Rectal smooth muscle tissue (tissue), 1 donor: Measurements from ENCODE around the gene PBX2.

ENCODE experiments used
- H3K27ac ChIP-seq: one replicate; pipeline ENCODE4 v1.7.0; 2013; ENCODE audit warnings: low read depth, low read length, inconsistent platforms
- H3K27me3 ChIP-seq: one replicate; pipeline ENCODE4 v1.7.0; 2013; ENCODE audit warnings: low read length; ENCODE audit not compliant: control insufficient read depth, insufficient read depth
- H3K36me3 ChIP-seq: one replicate; pipeline ENCODE4 v1.7.0; 2013; ENCODE audit warnings: low read length; ENCODE audit not compliant: control insufficient read depth, insufficient read depth
- H3K4me1 ChIP-seq: one replicate; pipeline ENCODE4 v1.7.0; 2013; ENCODE audit warnings: low read length; ENCODE audit not compliant: control insufficient read depth, insufficient read depth
- H3K4me3 ChIP-seq: one replicate; pipeline ENCODE4 v1.7.0; 2013; ENCODE audit warnings: low read length
- H3K9ac ChIP-seq: one replicate; pipeline ENCODE4 v1.7.0; 2013; ENCODE audit warnings: low read length

Gene PBX2

DNA sequence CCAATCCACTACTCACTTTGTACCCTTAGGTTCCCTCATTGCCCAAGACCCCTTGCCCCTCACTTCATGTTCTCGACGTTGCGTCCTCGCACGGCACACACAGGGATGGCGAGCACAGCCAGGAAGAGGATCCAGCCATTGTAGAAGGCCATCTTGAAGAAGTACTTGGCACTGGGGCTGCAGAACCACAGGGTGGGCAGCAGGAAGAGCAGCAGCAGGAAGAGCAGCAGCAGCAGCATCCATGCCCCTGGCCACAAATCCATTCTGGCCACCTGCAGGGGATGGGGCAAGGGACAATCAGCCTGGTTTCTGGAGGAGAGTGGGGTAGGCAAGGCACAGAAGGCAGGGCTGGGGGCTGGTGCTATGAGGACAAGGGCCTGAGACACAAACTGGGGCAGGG, 18.8 kb downstream of the PBX2 start:
- Histone ChIP-seq H3K4me3 (no peak overlapping the region), H3K36me3 (peaks cover 36% of the 10 kb centered on the region), H3K4me1 (peaks cover 10% of the 10 kb centered on the region), H3K27me3 (no peaks in the 10 kb centered on the region), H3K9ac (no peak overlapping the region), H3K27ac (no peak overlapping the region)

DNA sequence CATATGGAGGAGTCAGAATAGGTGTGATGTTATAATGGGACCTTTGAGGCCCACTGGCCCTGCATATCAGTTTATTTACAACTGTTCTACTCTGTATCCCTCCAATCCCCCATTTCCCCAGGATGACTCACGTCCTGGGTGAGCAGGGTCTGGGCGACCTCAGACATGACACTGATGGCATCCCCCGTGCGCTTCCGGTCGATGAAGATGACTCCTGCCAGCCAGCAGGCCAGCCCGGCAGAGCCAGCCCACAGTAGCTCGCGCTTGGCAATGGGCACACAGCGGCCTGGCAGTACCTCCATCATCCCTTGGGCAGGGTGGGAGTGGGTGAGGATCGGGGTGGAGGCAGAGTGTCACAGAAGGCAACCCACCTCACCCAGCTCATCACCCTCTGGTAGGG, 19.7 kb downstream of the PBX2 start:
- H3K27ac ChIP-seq: no peak overlapping the region
- H3K27me3 ChIP-seq: no peaks in the 10 kb centered on the region
- no peak overlapping the region for H3K4me3 ChIP-seq
- peaks cover 36% of the 10 kb centered on the region for H3K36me3 ChIP-seq
- H3K9ac ChIP-seq: no peak overlapping the region
- peaks cover 8% of the 10 kb centered on the region for H3K4me1 ChIP-seq

DNA sequence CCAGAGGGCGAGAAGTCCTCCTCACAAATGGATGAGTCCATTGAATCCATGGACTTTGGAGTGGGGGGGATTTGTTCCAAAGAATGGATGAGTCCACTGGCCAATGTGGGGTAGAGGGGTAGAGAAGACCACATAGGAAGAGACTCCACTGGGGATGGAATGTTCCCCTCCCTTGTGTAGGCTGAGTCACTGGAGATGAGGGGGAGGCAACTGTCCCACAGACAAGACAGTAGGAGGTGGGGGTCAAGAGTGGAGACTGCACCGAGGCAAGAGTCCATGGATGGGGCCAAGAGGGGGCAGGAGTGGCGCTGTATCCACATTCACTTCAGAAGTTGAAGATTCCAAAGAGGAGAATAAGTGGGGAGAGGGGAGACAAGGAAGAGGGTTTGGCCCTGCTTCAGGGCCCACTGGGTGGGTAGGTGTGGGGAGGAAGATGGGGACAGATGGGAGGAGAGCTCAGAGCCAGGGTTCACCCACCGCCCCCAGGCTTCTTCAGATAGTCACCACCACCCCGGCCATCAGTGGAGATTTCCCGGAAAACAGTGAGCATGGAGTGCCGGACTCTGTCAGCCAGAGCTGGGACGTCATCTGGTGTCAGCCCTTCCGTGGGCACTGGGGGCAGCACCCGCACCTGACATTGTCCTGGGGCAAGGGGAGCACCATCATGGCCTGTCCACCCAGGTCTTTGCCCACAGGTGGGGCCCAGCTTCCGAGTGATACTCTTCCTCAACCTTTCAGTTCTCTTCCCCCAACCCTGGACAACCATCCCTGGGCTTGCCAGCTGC, 21.0 kb downstream of the PBX2 start:
- H3K27me3 ChIP-seq: no peaks in the 10 kb centered on the region
- peaks cover 39% of the 10 kb centered on the region for H3K36me3 ChIP-seq
- no peaks in the 10 kb centered on the region for H3K4me1 ChIP-seq
- no peak overlapping the region for H3K4me3 ChIP-seq
- H3K27ac ChIP-seq: no peak overlapping the region
- H3K9ac ChIP-seq: no peak overlapping the region

DNA sequence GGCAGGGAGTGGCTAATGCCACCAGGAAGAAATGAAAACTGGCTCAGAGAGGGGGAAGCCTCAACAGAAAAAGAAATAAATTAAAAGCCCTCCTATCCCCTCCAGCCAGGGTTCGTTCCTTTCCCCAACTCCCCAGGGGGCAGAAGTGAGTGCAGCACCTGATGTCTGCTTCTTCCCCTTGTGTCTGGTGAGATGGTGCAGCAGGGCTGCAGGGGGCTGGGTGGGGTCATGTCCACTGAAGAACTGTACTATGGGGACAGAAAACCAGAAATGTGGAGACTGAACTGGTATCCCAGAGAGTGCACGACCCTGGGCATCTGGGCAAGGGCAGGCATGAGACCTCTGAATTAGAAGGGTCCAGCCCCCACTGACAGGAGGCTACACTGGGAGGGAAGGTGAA, 21.7 kb downstream of the PBX2 start:
- Histone ChIP-seq H3K36me3 (peaks cover 39% of the 10 kb centered on the region), H3K27ac (no peak overlapping the region), H3K27me3 (no peaks in the 10 kb centered on the region)

DNA sequence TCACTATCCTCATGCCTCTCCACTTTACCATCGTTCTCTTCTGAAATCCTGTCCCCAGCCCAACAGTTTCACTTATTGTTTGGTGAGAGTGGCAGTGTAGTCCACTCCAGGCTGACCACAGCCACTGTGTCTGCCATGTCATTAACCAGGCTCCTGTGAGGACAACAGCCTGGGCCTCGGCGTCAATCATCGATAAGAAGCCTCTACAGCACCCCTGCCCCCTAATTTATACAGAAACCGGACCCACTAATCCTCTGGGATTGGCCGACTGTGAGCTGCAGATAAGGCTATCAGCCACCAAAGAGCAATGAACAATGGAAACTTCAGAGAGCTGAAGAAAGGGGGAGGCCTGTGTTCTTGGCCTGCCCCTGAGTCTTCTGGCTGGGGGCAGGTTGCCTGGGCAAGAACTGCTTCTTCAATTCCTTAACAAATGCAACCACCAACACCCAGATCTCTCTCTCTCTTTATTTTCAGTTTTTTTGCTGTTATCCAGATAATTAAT, 22.2 kb downstream of the PBX2 start:
- Histone ChIP-seq H3K9ac (no peak overlapping the region), H3K27ac (no peak overlapping the region)

More for the DNA sequence above, 21.7 kb downstream of the PBX2 start:
- Histone ChIP-seq H3K4me1 (no peaks in the 10 kb centered on the region), H3K4me3 (no peak overlapping the region), H3K9ac (no peak overlapping the region)

DNA sequence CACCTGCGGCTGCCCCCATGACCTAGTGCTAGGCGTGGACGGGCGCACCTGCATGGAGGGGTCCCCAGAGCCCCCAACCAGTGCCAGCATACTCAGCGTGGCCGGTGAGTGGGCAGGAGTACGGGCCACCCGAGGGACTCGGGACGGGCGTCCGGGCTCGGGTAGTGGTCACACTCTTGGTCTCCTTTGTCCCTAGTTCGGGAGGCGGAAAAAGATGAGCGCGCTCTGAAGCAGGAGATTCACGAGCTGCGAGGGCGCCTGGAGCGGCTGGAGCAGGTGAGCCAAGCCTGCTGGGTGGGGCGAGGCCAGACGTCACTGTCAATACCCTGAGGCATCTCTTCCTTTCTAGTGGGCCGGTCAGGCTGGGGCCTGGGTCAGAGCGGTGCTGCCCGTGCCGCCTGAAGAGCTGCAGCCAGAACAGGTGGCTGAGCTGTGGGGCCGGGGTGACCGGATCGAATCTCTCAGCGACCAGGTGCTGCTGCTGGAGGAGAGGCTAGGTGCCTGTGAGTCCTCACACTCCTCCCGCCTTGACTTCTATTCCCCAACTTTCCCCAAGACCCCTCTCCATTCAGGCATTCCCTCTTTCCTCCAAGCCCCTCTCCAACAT, 22.7 kb downstream of the PBX2 start:
- Histone ChIP-seq H3K4me3 (no peak overlapping the region), H3K36me3 (peaks cover 46% of the 10 kb centered on the region), H3K27me3 (no peaks in the 10 kb centered on the region), H3K27ac (no peak overlapping the region), H3K4me1 (no peaks in the 10 kb centered on the region), H3K9ac (no peak overlapping the region)

More for the DNA sequence above, 22.2 kb downstream of the PBX2 start:
- Histone ChIP-seq H3K4me3 (no peak overlapping the region), H3K4me1 (no peaks in the 10 kb centered on the region), H3K36me3 (peaks cover 42% of the 10 kb centered on the region), H3K27me3 (no peaks in the 10 kb centered on the region)

DNA sequence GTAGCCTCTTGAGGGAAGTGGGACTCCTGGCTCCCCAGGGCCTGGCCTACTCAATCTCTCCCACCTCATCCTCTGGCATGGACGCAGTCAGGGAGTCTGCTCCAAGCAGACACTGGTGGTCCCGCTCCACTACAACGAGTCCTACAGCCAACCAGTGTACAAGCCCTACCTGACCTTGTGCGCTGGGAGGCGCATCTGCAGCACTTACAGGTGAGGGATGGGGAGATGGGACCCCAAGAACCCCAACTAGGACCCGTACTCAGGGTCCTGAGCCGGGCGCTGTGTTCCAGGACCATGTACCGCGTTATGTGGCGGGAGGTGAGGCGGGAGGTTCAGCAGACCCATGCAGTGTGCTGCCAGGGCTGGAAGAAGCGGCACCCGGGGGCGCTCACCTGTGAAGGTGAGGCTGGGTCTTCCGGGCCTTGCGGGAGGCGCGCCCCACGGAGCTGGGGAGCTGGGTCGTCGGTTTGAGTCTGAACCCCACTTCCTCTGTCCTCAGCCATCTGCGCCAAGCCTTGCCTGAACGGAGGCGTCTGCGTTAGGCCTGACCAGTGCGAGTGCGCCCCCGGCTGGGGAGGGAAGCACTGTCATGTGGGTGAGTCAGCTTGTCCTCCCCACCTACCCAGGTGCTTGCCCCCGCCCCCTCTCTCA, 23.5 kb downstream of the PBX2 start:
- H3K4me3 ChIP-seq: no peak overlapping the region
- no peaks in the 10 kb centered on the region for H3K27me3 ChIP-seq
- H3K4me1 ChIP-seq: no peaks in the 10 kb centered on the region
- no peak overlapping the region for H3K27ac ChIP-seq
- H3K9ac ChIP-seq: no peak overlapping the region
- H3K36me3 ChIP-seq: peaks cover 46% of the 10 kb centered on the region

DNA sequence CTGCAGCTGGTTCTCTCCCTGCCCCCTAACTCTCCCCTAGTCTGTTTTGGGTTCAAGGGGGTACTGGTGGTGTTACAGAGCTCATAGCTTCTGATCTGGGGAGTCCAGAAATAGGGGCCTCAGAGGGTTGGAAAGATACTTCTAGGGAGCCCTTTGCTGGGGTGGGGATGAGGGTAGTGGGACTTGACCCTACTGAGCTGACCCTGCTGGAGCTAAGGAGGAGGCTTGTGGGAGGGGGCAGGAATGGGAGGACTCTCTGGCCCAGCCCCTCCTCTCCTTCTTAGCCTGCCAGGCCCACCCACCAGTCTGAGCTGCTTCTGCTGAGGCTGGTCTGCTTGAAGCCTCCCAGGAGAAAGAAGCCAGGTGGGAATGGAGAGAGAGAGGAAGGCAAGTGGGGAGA, 25.7 kb downstream of the PBX2 start, which contains the start of gene EGFL8:
Gene EGFL8 (plus strand): TSS at position 301 of the 400 bp plus-strand sequence. CDS start 1,571 bp downstream, outside the sequence.
- H3K4me1 ChIP-seq: no peaks in the 10 kb centered on the region
- H3K36me3 ChIP-seq: peaks cover 25% of the 10 kb centered on the region
- no peak within 1 kb of the TSS for H3K9ac ChIP-seq
- peak within 1 kb of the TSS; percentile 61 for H3K27ac ChIP-seq
- no peak within 1 kb of the TSS for H3K4me3 ChIP-seq
- no peaks in the 10 kb centered on the region for H3K27me3 ChIP-seq

DNA sequence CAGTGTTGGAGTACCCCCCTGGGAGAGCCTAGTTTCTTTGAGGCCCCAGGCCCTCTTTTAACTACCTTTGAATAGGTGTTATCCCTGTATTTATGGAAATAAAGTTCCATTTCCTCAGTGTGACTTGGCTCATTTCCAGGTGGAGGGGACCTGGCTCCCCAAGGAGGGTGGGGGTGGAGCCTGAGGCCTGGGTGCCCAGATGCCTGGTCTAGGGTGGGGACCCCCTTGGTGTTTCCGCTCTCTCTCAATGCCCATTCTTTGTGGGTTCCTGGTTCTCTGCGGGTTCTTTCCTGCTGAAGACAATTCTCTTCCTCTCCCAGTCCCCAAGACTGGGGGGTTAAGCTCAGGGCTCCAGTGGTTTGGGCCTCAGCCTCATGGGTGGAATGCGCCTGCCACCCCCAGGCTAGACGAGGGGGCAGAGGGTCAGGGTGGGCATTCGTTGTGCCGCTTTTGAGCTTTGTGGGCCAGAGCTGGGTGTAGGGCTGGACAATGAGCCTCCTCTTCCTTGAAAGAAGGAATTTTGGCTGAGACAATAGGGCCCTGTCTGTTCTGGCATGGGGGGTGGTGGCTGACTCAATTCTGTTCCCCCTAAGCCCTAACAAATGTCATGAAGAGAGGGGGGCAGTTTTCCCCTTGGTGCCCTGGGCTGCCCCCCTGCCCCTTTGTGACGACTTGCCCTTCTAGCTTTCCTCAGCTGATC, 26.3 kb downstream of the PBX2 start:
- H3K27ac ChIP-seq: peak overlapping the region; percentile 61
- H3K36me3 ChIP-seq: peaks cover 20% of the 10 kb centered on the region
- no peak overlapping the region for H3K9ac ChIP-seq

DNA sequence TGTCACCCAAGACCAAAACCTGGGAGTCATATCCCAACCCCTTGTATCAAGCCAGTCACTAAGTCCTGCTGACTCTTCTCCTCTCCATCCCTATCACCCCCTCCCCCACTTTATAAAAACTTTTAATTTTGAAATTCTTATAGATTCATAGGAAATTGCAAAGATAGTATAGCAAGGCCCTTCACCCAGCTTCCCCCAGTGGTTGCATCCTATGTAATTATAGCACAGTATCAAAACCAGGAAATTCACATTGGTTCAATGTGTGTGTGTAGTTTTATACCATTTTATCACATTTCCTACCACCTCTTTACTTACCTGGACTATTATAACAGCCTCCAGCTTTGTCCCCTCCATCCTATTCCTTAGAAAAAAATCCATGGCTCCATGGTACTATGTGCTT, 31.9 kb downstream of the PBX2 start:
- Histone ChIP-seq H3K4me3 (no peak overlapping the region), H3K9ac (no peak overlapping the region), H3K27me3 (no peaks in the 10 kb centered on the region), H3K27ac (no peak overlapping the region), H3K4me1 (peaks cover 5% of the 10 kb centered on the region), H3K36me3 (peaks cover 16% of the 10 kb centered on the region)

More for the DNA sequence above, 26.3 kb downstream of the PBX2 start:
- Histone ChIP-seq H3K4me3 (no peak overlapping the region), H3K27me3 (no peaks in the 10 kb centered on the region), H3K4me1 (no peaks in the 10 kb centered on the region)

DNA sequence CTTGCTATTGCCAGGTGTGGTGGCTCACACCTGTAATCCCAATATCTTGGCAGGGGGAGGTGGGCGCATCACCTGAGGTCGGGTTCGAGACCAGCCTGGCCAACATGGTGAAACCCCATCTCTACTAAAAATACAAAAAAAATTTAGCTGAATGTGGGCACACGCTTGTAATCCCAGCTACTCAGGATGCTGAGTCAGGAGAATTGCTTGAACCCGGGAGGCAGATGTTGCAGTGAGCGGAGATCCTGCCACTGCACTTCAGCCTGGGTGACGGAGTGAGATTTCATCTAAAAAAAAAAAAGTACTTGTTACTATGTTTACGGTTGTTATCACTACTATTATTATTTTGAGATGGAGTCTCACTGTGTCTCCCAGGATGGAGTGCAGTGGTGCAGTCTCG, 33.1 kb downstream of the PBX2 start:
- H3K4me1 ChIP-seq: peaks cover 9% of the 10 kb centered on the region
- H3K36me3 ChIP-seq: peaks cover 10% of the 10 kb centered on the region
- no peak overlapping the region for H3K4me3 ChIP-seq
- no peaks in the 10 kb centered on the region for H3K27me3 ChIP-seq
- H3K9ac ChIP-seq: no peak overlapping the region
- no peak overlapping the region for H3K27ac ChIP-seq
